PC-9 (cell line): Measurements from ENCODE around the gene INKA1.

Source experiments
- EZH2 ChIP-seq: fragments of 200-600 bp; sonication (generic); IDR thresholded peaks from 2 replicates; pipeline ENCODE4 v1.8.0; 2017; ENCODE audit warnings: antibody characterized with exemption, low read depth
- TF ChIP-seq, protein P1 (sequence below): fragments of 200-600 bp; sonication (generic); conservative IDR thresholded peaks from 2 replicates; pipeline ENCODE4 v1.6.1; 2017; ENCODE audit warnings: mixed run types, antibody characterized with exemption, mild to moderate bottlenecking, moderate library complexity

DNA sequence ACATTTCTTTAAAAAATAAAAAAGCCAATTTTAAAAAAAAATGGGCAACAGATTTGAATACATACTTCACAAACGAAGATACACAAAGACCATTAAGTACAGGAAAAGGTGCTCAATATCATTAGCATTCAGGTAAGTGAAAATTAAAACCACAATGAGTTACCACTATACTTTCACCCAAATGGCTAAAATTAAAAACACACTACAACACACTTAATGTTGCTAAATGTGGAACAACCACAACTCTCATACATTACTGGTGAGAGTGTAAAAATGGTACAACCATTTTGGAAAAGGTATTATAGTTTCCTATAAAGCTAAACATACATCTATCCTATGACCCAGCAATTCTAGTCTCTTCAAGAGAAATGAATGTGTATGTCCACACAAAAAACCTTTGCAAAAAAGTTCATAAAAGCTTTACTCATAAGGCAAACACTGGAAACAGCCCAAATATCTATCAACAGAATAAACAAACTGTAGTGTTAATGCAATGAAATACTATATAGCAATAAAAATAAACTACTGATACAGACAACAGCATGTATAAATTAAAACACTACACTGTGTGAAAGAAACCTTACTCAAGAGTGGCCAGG, 31.6 kb upstream of the INKA1 start:
- TF ChIP-seq, protein P1, sequence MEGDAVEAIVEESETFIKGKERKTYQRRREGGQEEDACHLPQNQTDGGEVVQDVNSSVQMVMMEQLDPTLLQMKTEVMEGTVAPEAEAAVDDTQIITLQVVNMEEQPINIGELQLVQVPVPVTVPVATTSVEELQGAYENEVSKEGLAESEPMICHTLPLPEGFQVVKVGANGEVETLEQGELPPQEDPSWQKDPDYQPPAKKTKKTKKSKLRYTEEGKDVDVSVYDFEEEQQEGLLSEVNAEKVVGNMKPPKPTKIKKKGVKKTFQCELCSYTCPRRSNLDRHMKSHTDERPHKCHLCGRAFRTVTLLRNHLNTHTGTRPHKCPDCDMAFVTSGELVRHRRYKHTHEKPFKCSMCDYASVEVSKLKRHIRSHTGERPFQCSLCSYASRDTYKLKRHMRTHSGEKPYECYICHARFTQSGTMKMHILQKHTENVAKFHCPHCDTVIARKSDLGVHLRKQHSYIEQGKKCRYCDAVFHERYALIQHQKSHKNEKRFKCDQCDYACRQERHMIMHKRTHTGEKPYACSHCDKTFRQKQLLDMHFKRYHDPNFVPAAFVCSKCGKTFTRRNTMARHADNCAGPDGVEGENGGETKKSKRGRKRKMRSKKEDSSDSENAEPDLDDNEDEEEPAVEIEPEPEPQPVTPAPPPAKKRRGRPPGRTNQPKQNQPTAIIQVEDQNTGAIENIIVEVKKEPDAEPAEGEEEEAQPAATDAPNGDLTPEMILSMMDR: no peak
- TF ChIP-seq EZH2: no peak
